WTC11 (cell line): ENCODE data around the gene TSSC4. TPM values are rescaled to one million over a fixed set of nuclear protein-coding genes. Genes with fewer than 3 reads are reported as not detected.

Experiments used
- ATAC-seq: fragments of 200-7000 bp; cut with Tn5 transposase; 2 replicates; pipeline ENCODE4 v1.10.0; 2021; ENCODE audit warnings: mild to moderate bottlenecking, moderate library complexity
- CTCF ChIA-PET: fragments of 300-600 bp; sonication (Branson Sonifier 250); formaldehyde crosslinking; loops from one replicate; lab custom pipeline; 2021; ENCODE audit warnings: antibody characterized with exemption; lab: Charles Lee
- POLR2A ChIA-PET: fragments of 350-600 bp; sonication (Branson Sonifier 250); formaldehyde crosslinking; loops from one replicate; lab custom pipeline; 2021; ENCODE audit warnings: antibody characterized with exemption; lab: Charles Lee
- DNase-seq: peaks from one replicate; pipeline ENCODE4 v3.0.0; 2021; ENCODE audit warnings: low spot score
- H3K27ac Mint-ChIP-seq: 2 replicates; pipeline ENCODE4 v1.8.0; 2021; ENCODE audit warnings: mixed read lengths
- H3K27me3 Mint-ChIP-seq: 2 replicates; pipeline ENCODE4 v1.8.0; 2021; ENCODE audit warnings: low read depth, mild to moderate bottlenecking, moderate library complexity, mixed read lengths
- H3K36me3 Mint-ChIP-seq: 2 replicates; pipeline ENCODE4 v1.8.0; 2021; ENCODE audit warnings: mixed read lengths
- H3K4me1 Mint-ChIP-seq: 2 replicates; pipeline ENCODE4 v1.8.0; 2022; ENCODE audit warnings: mixed read lengths
- H3K4me3 Mint-ChIP-seq: 2 replicates; pipeline ENCODE4 v1.8.0; 2021; ENCODE audit warnings: mild to moderate bottlenecking, moderate library complexity, mixed read lengths
- H3K9me3 Mint-ChIP-seq: 2 replicates; pipeline ENCODE4 v1.8.0; 2021; ENCODE audit warnings: mixed read lengths
- EMX1 ChIP-seq: fragments of 250-450 bp; sonication (Bioruptor Pico); IDR thresholded peaks from 2 replicates; pipeline ENCODE4 v1.8.0; 2021; ENCODE audit warnings: mild to moderate bottlenecking
- ETV6 ChIP-seq: sonication (generic); formaldehyde crosslinking; IDR thresholded peaks from 2 replicates; pipeline ENCODE4 v1.8.1; 2022; ENCODE audit warnings: mild to moderate bottlenecking, missing genetic modification reagents
- IRF2 ChIP-seq: sonication (generic); formaldehyde crosslinking; IDR thresholded peaks from 2 replicates; pipeline ENCODE4 v1.8.0; 2022; ENCODE audit warnings: low read depth, missing genetic modification reagents, borderline replicate concordance
- JAZF1 ChIP-seq: fragments of 250-450 bp; sonication (Bioruptor Pico); IDR thresholded peaks from 2 replicates; pipeline ENCODE4 v1.9.0; 2021; ENCODE audit warnings: moderate library complexity, mild to moderate bottlenecking, inconsistent platforms
- SP1 ChIP-seq: sonication (generic); formaldehyde crosslinking; conservative IDR thresholded peaks from 2 replicates; pipeline ENCODE4 v1.8.1; 2022; ENCODE audit warnings: missing genetic modification reagents
- TCF7 ChIP-seq: sonication (generic); formaldehyde crosslinking; IDR thresholded peaks from 2 replicates; pipeline ENCODE4 v1.8.0; 2022; ENCODE audit warnings: mild to moderate bottlenecking, low read depth, missing genetic modification reagents, moderate library complexity
- USF1 ChIP-seq: sonication (generic); formaldehyde crosslinking; IDR thresholded peaks from 2 replicates; pipeline ENCODE4 v1.8.0; 2022; ENCODE audit warnings: mild to moderate bottlenecking, missing genetic modification reagents
- ZBTB21 ChIP-seq: sonication (generic); formaldehyde crosslinking; IDR thresholded peaks from 2 replicates; pipeline ENCODE4 v1.8.1; 2023; ENCODE audit warnings: mild to moderate bottlenecking, missing genetic modification reagents, borderline replicate concordance
- ZNF317 ChIP-seq: sonication (generic); formaldehyde crosslinking; IDR thresholded peaks from 2 replicates; pipeline ENCODE4 v1.8.1; 2023; ENCODE audit warnings: low read depth, mild to moderate bottlenecking, moderate library complexity, missing genetic modification reagents, borderline replicate concordance
- ZNF423 ChIP-seq: fragments of 250-450 bp; sonication (Bioruptor Pico); IDR thresholded peaks from 2 replicates; pipeline ENCODE4 v2.1.2; 2022; ENCODE audit warnings: mild to moderate bottlenecking, moderate library complexity
- total RNA-seq: library from RNA; stranded (reverse); gene quantifications from 3 replicates; pipeline ENCODE4 v1.2.3, GENCODE V29; 2021
- TF ChIP-seq, protein P1 (sequence below): sonication (generic); formaldehyde crosslinking; IDR thresholded peaks from 2 replicates; pipeline ENCODE4 v1.8.0; 2023; ENCODE audit warnings: missing genetic modification reagents, mild to moderate bottlenecking, borderline replicate concordance
- TF ChIP-seq, protein P2 (sequence below): sonication (generic); formaldehyde crosslinking; IDR thresholded peaks from 2 replicates; pipeline ENCODE4 v1.8.0; 2022; ENCODE audit warnings: mild to moderate bottlenecking, missing genetic modification reagents
- TF ChIP-seq, protein P3 (sequence below): sonication (generic); formaldehyde crosslinking; IDR thresholded peaks from 2 replicates; pipeline ENCODE4 v1.8.1; 2023; ENCODE audit warnings: mild to moderate bottlenecking, moderate library complexity, missing genetic modification reagents
- TF ChIP-seq, protein P4 (sequence below): fragments of 250-450 bp; sonication (Bioruptor Pico); IDR thresholded peaks from 2 replicates; pipeline ENCODE4 v1.8.0; 2021; ENCODE audit warnings: mild to moderate bottlenecking
- TF ChIP-seq, protein P5 (sequence below): fragments of 250-450 bp; sonication (Bioruptor Pico); IDR thresholded peaks from 2 replicates; pipeline ENCODE4 v2.1.2; 2022; ENCODE audit warnings: mild to moderate bottlenecking, moderate library complexity
- TF ChIP-seq, protein P6 (sequence below): fragments of 250-450 bp; sonication (Bioruptor Pico); conservative IDR thresholded peaks from 2 replicates; pipeline ENCODE4 v1.9.0; 2021; ENCODE audit warnings: mild to moderate bottlenecking
- TF ChIP-seq, protein P7 (sequence below): fragments of 250-450 bp; sonication (Bioruptor Pico); IDR thresholded peaks from 2 replicates; pipeline ENCODE4 v1.9.0; 2021; ENCODE audit warnings: mild to moderate bottlenecking

TSSC4 gene
- total RNA-seq, 1 experiment from 2014 or later: 41.4 TPM

DNA sequence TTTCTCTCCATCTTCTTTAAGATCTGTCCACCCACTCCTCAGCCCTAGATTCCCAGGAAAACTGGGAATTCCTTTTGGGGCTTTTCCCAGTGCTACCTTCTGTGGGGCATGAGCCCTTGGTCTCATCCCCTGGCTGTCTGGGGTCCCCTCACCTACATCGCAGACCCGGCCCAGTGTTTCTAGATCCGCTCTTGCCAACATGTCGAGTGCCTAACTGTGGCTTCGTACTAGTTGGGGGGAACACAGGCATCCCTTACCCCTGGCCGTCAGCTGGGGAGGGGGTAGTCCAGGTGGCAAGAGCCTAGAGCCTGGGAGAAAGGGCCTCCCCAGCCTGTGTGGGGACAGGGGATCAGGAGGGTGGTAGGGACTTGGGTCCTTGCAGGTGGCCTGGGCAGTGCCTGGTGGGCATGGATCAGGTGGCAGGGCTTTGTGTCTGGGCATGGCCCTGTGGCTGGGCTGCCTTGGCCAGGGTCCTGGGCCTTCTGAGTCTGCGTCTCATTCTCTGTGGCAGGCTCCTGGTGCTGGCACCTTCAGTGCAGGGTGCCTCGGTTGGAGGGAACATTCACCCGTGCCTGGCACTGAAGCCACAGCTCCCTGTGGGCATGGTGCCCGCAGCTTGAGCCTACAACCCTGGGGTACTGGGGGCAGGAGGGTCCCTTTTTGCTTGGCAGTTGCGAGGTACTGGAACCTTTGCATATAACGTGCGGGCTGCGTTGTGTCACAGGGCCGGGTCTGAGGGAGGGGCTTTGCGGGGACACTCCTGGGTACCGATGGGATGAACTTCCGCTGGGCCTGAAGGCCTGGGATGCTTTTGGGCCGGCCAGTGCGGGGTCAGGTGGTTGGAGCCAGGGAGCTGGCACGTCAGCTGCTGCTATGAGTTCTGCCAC, 48.4 kb downstream of the TSSC4 start (continued):
- TF ChIP-seq, protein P1, sequence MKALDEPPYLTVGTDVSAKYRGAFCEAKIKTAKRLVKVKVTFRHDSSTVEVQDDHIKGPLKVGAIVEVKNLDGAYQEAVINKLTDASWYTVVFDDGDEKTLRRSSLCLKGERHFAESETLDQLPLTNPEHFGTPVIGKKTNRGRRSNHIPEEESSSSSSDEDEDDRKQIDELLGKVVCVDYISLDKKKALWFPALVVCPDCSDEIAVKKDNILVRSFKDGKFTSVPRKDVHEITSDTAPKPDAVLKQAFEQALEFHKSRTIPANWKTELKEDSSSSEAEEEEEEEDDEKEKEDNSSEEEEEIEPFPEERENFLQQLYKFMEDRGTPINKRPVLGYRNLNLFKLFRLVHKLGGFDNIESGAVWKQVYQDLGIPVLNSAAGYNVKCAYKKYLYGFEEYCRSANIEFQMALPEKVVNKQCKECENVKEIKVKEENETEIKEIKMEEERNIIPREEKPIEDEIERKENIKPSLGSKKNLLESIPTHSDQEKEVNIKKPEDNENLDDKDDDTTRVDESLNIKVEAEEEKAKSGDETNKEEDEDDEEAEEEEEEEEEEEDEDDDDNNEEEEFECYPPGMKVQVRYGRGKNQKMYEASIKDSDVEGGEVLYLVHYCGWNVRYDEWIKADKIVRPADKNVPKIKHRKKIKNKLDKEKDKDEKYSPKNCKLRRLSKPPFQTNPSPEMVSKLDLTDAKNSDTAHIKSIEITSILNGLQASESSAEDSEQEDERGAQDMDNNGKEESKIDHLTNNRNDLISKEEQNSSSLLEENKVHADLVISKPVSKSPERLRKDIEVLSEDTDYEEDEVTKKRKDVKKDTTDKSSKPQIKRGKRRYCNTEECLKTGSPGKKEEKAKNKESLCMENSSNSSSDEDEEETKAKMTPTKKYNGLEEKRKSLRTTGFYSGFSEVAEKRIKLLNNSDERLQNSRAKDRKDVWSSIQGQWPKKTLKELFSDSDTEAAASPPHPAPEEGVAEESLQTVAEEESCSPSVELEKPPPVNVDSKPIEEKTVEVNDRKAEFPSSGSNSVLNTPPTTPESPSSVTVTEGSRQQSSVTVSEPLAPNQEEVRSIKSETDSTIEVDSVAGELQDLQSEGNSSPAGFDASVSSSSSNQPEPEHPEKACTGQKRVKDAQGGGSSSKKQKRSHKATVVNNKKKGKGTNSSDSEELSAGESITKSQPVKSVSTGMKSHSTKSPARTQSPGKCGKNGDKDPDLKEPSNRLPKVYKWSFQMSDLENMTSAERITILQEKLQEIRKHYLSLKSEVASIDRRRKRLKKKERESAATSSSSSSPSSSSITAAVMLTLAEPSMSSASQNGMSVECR: no peak
- no peak for TF ChIP-seq TCF7 (CRISPR knock-in tag)
- TF ChIP-seq, protein P2, sequence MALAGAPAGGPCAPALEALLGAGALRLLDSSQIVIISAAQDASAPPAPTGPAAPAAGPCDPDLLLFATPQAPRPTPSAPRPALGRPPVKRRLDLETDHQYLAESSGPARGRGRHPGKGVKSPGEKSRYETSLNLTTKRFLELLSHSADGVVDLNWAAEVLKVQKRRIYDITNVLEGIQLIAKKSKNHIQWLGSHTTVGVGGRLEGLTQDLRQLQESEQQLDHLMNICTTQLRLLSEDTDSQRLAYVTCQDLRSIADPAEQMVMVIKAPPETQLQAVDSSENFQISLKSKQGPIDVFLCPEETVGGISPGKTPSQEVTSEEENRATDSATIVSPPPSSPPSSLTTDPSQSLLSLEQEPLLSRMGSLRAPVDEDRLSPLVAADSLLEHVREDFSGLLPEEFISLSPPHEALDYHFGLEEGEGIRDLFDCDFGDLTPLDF (CRISPR knock-in tag): no peak
- TF ChIP-seq ZNF317: no peak
- TF ChIP-seq, protein P3, sequence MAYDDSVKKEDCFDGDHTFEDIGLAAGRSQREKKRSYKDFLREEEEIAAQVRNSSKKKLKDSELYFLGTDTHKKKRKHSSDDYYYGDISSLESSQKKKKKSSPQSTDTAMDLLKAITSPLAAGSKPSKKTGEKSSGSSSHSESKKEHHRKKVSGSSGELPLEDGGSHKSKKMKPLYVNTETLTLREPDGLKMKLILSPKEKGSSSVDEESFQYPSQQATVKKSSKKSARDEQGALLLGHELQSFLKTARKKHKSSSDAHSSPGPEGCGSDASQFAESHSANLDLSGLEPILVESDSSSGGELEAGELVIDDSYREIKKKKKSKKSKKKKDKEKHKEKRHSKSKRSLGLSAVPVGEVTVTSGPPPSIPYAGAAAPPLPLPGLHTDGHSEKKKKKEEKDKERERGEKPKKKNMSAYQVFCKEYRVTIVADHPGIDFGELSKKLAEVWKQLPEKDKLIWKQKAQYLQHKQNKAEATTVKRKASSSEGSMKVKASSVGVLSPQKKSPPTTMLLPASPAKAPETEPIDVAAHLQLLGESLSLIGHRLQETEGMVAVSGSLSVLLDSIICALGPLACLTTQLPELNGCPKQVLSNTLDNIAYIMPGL: no peak

GRCh38 chr11:2449548-2450320, 49.2 kb downstream of the TSSC4 start:
- CTCF ChIA-PET: interaction anchor here (0.9 to 1.3 kb wide), 2 partner anchors 29 to 82 kb away, joined by 5 read pairs; no protein-coding TSS in a partner anchor
- Mint-ChIP-seq H3K36me3 (no peaks in the 10 kb centered on the region), H3K9me3 (no peaks in the 10 kb centered on the region)
- TF ChIP-seq USF1 (CRISPR knock-in tag): no peak
- TF ChIP-seq, protein P4, sequence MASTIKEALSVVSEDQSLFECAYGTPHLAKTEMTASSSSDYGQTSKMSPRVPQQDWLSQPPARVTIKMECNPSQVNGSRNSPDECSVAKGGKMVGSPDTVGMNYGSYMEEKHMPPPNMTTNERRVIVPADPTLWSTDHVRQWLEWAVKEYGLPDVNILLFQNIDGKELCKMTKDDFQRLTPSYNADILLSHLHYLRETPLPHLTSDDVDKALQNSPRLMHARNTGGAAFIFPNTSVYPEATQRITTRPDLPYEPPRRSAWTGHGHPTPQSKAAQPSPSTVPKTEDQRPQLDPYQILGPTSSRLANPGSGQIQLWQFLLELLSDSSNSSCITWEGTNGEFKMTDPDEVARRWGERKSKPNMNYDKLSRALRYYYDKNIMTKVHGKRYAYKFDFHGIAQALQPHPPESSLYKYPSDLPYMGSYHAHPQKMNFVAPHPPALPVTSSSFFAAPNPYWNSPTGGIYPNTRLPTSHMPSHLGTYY: no peak
- no peak for TF ChIP-seq IRF2
- TF ChIP-seq, protein P5, sequence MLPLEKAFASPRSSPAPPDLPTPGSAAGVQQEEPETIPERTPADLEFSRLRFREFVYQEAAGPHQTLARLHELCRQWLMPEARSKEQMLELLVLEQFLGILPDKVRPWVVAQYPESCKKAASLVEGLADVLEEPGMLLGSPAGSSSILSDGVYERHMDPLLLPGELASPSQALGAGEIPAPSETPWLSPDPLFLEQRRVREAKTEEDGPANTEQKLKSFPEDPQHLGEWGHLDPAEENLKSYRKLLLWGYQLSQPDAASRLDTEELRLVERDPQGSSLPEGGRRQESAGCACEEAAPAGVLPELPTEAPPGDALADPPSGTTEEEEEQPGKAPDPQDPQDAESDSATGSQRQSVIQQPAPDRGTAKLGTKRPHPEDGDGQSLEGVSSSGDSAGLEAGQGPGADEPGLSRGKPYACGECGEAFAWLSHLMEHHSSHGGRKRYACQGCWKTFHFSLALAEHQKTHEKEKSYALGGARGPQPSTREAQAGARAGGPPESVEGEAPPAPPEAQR (CRISPR knock-in tag): no peak
- no peak for TF ChIP-seq JAZF1
- TF ChIP-seq EMX1 (CRISPR knock-in tag): no peak
- TF ChIP-seq ZNF423 (CRISPR knock-in tag): no peak
- no peak for TF ChIP-seq ETV6 (CRISPR knock-in tag)
- TF ChIP-seq, protein P6, sequence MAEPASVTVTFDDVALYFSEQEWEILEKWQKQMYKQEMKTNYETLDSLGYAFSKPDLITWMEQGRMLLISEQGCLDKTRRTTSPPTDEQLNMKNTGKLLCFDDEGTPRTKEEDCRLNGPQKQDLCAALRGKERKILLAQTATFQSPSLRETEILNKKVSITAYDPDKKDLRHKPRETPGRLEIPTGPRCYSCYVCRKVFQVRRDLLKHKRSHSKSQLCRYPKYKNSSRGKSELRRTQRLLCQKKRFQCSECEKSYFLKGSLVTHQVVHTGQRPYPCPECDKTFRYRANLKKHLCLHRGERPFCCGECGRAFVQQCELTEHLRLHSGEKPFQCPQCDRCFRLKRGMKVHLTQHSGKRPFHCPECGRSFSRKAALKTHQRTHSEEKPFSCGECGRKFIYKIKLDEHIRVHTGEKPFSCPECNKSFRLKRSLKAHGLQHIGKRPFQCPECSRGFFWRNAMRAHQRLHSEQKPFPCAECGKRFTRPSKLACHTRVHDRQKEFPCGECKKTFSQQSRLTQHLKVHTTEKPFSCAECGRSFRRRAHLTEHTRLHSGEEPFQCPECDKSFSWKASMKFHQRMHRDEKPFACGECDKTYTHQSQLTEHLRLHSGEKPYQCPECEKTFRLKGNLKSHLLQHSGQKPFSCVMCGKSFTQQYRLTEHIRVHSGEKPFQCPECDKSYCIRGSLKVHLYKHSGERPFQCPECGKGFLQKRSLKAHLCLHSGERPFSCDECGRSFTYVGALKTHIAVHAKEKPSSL (CRISPR knock-in tag): no peak
- TF ChIP-seq, protein P7, sequence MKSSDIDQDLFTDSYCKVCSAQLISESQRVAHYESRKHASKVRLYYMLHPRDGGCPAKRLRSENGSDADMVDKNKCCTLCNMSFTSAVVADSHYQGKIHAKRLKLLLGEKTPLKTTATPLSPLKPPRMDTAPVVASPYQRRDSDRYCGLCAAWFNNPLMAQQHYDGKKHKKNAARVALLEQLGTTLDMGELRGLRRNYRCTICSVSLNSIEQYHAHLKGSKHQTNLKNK (CRISPR knock-in tag): no peak
- no peak for TF ChIP-seq ZBTB21 (CRISPR knock-in tag)
- no peak for TF ChIP-seq SP1
- TF ChIP-seq, all 79 proteins: peak for 0
- DNase-seq: no peak
- POLR2A ChIA-PET: no interaction called here
- no peak for ATAC-seq
- Mint-ChIP-seq H3K27ac (no peak overlapping the region), H3K27me3 (peaks cover 95% of the 10 kb centered on the region), H3K4me1 (peaks cover 3% of the 10 kb centered on the region), H3K4me3 (no peak overlapping the region)
